SKM-1 treated with dmso at 0.1 percent for 144 hours (cell line): ENCODE measurements around the gene S100A5.

ENCODE experiments used
- DNase-seq: peaks from one replicate; lab custom pipeline; 2025; ENCODE audit not compliant: unreplicated experiment; lab: John Stamatoyannopoulos, UW

Gene S100A5

DNA sequence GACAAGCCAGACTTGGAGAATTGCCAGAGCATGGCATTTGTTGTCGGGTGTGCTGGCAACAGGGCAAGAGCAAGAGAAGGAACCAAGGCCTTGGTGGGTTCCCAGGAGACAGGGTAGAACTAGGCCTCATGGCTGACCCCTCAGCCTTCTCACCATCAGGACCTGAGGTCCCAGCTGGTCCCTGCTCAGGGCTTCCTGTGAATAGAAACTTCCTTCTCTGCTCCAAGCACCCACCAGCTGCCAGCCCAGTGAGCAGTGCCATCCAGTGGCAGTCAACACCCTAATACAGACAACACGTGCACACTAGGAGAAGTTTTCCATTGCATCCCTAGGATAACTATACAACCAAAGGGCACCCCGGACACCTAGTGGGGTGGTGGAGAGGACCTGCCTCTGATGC lies 27.7 kb downstream of the S100A5 start:
- no peak for DNase-seq

DNA sequence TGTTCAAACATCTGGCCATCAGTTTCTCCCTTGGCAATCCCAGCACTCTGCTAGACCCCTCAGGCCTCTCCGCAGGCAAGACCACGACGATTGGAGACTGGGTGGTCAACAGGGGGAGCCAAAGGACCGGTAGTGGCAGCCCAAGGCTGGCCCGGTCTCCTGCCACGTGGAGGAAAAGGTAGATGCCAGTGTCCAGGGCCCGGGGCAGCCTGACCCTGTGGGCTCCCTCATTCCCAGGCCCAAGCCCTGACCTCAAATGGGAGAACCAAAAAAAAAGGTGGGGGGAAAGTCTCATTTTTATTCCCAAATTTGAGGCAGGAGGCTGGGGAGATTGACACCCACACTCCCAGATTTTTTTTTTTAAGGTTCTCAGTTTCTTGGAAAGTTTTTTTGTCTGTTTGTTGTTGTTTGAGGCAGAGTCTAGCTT lies 29.7 kb downstream of the S100A5 start:
- peak; percentile 80 for DNase-seq

DNA sequence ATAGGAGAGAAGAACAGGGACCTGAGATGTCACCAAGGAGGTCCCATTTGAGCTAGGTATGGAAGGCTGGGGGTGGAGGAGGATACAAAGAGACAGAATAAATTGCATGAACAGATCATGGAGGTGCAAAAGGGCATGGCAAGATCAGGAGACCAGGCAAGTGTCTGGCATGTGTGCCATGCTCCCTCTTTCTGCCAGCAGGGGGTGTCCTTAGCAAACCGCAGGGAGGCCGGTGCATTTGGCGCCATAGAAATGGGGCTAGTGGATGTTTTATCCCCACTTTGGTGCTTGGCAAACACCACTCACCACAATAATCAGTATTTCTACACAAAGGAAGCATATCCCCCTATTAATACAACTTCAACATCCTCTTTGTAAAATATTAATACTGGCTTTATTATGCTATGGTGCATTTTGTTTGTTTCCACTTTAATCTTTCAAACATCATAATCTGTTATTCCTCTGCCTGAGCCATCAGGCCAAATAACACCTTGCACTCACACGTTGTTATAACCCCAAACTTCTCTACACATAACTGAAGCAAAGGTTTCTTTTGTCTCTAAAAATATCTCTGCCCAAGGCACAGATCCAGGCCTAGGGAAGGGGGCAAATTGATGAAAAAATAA lies 30.9 kb downstream of the S100A5 start:
- DNase-seq, result peak; percentile 80

DNA sequence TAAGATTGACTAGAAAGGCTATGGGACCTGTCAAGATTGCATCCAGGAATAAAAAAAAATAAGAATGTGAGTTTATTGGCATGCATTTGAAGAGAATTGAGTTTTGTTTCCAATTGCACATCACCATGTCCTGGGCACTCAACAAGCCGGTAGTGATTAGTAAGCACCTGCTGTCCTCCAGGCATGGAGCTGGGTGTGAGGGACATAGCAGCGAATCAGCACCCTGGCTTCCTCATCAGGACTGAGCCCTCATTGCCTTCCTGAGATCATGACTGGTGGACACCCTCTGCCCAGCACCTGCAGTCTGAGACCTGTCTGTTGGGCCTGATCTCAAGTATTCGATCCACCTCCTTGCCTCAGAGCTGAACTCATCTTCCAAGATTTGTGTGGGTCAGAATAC lies 31.7 kb downstream of the S100A5 start:
- DNase-seq, result no peak

DNA sequence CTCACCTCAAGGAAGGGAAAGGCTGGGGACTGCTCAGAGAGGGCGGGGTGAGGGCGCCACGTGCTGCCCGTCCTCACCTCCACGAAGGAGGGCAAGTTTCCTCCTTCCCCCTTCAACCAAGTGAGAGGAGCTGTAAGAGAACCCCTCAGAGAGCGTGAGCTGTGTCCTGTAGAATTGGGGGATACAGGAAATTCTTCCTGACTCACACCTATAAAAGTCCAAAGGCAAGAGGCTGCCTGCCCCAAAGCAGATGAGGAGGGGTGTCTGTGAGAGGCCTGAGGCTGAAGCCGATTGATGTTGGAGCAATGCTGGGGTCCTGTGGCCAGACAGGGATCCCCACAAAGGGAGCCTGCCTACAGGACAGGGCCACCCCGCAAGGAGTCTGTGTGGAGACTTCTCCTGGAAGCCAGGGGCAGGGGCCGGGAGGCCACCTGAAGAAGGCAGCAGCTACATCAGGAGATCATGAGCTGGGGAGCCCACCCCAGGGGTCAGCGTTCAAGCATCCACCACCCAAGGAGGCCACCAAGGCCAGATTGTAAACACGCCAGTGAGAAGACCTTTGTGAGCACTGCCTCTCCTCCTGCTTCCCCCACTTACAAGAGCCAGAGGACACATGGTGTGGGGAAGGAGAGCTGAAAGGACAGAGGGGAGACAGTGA lies 32.7 kb downstream of the S100A5 start:
- no peak for DNase-seq

DNA sequence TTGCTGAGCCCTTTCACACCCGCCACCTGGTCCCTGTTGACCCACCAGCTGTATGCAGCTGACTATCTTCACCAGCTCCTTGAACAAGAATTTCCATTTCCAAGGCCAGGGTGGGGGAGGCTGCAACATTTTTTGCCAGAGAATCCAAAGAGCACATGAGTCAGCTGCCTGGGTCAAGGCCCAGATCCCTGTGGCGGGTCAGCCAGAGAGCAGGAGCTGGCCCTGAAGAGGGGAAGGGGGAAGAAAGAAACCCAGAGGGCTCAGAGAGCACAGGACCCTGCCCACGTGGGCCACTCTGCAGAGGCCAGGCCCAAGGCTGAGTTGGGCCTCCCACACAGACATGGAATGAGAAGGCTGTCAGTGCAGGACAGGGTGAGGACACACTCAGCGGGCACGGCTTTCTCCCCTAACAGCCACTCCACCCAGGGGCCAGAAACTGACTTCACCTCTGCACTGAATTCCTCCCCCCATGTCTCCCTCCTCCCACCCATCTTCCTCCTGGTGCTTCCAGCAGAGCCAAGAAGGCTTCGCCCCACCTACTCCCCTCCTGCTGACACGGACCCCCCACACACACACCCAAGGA lies 33.8 kb downstream of the S100A5 start:
- DNase-seq, result no peak

DNA sequence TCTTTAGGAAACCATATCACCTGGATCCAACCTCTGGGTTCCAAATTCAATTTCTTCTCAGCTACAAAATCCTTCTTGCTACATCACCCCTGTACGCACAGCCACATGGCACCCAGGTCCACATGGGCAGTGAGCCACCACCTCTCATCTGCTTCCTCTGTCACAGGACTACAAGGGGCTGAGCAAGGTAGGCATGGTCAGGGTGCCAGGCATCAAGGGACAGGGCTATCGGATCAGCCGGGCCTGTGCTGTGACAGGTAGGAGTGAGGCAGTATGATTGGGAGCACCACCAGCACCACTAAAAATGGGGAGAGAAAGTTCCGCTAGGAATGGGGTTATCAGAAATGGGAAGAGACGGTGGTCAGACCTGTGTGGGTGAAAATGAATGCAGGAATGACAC lies 34.3 kb downstream of the S100A5 start:
- DNase-seq, result no peak

DNA sequence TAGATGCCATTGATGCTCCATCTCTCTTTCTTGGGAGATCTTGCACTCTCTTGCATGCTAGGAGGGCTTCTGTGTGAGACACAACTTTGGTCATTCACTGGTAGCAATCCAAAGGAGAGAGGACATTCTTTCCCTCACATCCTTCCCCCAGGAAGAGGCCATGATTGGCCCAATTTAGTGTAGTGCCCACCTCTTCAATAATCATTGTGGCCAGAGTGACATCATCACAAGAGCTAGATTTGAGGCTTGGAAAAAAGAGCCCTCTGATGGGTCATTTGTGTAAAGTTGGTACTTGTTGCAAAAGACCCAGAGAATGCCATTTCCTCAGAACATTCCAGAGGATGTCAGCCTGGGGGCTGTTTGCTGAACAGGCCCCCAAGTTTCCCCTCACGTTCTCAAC lies 35.2 kb downstream of the S100A5 start:
- DNase-seq, result no peak

DNA sequence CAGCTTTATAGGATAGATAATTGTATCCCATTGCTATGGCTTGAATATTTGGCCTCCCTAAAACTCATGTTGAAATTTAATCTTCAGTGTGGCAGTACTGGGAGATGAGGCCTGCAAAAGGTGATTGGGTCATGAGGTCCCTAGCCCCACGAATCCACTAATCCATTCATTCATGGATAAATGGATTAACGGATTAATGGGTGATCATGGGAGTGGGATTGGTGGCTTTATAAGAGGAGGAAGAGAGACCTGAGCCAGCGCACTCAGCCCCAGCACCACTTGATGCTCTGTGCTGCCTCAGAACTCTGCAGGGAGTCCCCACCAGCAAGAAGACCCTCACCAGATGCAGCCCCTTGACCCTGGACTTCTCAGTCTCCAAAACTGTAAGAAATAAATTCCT lies 37.0 kb downstream of the S100A5 start:
- no peak for DNase-seq

DNA sequence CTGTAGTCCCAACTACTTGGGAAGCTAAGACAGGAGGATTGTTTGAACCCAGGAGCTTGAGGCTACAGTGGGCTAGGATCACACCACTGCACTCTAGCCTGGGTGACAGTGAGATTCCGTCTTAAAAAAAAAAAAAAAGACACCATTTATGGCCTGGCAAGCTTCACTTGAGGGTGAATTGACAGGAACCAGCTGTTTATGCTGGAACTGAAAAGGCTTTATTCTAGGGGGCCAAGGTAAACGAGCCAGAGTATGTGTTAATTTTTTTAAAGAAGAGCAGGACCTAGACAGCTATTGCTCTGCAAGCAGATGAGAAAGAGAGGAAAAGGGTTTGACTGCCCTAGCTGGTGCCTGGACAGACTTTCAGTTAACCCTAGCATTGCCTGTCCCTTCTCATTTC lies 42.0 kb downstream of the S100A5 start:
- no peak for DNase-seq

DNA sequence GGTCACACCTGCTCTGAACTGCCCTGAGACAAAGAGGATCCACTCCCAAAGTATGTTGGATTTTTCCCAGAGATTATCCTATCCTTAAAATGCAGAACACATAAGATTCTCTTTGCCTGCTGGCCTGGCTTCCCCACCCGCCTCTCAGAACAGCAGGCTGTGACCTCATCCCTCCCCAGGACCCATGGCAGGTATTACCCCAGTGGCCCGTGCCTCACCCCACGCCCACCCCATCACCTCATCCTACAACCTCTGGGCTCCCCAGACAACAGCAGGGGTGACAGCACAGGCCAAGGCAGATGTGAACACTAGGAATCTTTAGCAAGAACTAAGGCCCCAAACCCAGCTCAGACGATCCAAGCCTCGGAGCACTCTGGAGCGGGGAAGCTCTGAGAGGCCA lies 45.2 kb downstream of the S100A5 start:
- DNase-seq, result no peak

DNA sequence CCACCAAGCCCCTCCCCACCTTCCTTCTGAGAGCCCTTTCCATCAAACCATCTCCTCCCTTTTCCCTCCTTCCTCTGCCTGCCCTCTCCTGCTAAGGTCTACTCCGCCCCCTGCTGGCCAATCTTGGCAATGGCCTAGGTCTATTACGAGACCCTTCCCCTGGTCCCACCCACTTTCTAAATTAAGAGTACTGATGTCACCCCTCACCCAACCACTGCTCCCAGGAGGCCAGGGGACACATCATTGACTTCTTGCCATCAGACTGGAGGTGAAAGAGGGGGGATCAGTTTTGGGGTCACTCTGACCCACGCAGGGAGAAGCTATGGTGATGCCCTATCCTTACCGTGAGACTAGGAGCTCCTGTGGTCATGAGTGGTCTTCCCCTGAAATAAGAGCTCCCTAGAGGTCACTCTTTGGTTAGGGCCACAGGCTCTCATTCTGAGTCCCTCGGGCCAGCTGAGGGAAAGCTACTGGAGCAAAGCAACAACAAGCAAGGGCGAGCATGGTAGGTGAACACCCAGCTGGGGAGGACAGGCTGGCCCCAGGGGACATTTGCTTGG lies 45.7 kb downstream of the S100A5 start:
- peak; percentile 81 for DNase-seq

DNA sequence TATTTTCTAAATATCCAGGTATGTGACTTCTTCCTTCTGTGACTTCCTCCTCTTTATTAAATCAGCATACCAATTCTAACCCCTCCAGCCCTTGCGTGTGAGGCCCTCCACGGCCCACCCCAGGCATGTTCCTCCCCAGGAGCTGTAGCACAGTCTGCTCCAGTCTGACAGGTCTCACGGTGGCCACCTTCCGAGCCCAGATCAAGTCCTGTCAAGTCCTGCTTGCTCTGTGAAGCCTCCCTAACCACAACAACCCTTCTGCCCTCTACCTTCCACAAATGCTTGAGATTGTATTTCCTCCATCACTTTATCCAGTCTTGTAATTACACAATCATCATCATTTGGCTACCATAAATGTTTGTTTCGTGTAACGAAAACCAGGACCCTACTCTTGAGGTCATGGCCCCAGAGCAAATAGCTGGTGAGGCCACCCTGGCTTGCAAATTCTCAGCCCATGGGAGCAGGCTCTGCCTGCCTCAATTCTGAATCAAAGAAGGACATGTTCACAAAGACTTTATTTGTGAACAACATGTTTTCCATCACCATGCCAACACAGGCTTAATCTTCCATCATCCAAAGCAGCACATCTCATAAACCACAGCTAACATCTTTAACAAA lies 47.3 kb downstream of the S100A5 start:
- DNase-seq, result no peak

DNA sequence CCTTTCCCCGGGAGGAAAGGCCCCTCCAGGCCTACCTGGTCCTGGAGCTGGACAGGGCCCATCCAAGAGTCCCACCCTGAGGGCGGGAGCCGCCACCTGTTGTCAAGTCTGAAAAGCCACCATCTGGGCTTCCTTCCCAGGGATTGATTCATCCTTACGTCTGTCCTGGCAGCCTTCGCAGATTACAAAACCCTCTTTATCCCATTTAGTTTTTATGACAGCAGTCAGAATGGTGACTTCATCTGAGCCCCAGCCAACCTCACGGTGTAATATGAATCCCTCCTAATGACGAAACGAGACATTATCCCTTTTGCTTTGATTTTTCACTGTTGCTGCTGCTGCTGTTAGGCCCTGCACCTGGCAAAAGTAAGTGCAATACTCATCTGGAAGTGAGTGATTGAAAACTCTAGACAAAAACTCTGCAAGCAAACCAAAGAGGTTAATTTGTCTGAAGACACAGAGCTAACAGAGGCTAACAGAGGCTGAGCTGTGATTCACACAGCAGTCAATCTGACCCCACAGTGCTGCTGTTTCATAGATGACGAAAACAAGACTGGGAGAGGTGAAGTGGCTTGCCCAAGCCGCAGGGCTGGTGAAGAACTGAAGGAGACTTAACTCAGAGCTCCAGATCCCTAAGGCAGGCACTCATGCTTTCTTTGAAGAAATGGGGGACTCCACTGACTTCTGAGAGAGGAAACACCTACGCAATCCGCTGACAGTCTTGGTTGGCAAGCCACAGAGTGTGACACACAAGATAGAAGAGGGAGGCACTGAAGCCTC lies 50.3 kb downstream of the S100A5 start:
- peak; percentile 91 for DNase-seq

DNA sequence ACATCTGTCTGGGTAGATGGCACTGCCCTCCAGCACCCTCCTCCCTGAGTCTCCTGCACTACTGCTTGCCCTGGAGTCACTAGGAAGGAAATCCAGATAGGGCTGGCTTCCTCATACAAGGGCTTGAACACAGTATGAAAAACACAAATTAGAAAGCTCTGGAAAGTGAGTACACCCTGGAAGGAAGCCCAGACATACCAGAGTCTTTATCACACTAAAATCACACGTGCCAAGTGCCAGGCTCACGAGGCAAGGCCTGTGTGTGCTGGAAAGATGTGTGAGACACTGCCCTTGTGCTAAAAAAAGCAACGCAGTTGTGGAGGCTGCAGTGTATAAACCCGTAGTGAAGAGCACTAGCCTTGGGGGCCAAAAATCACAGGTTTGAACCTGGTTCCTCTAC lies 52.0 kb downstream of the S100A5 start:
- DNase-seq, result no peak

DNA sequence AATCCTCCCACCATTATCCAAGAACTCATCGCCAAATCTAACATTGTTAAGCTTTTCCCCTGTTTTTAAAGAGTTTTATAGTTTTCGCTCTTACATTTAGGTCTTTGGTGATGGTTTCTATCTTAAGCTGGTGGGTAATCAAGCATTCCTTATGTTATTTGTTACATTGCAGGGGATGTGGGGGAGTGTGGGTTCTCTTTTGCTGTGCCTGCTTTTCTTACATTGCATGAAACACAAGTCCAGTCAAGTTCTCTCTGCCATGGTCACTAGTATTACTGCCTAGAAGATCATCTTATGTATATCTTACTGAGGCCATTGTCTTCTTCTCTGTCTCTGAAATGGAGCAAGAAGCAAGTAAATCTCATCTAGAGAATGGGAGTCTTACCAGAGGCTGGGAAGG lies 53.0 kb downstream of the S100A5 start:
- no peak for DNase-seq
